Astrocyte (in vitro differentiated cells and primary cell): ENCODE results near the gene E2F1. TPM values are rescaled to one million over a fixed set of nuclear protein-coding genes. Genes with fewer than 3 reads are reported as not detected.

Source experiments
- DNase-seq: peaks from one replicate; pipeline ENCODE4 v3.0.0-alpha.2; 2010; ENCODE audit warnings: low read depth
- FAIRE-seq: peaks from 2 replicates; lab custom pipeline; 2011; peaks lifted over from hg19 to GRCh38; lab: Jason Lieb, UNC
- H2AFZ ChIP-seq: 2 replicates; pipeline ENCODE4 v1.6.0; 2012; ENCODE audit warnings: low read depth, low read length, inconsistent platforms
- H3K27ac ChIP-seq: 2 replicates; pipeline ENCODE4 v1.5.1; 2011; ENCODE audit warnings: low read depth, low read length, inconsistent platforms
- H3K27me3 ChIP-seq: 2 replicates; pipeline ENCODE4 v1.6.0; 2011; ENCODE audit warnings: low read length, inconsistent platforms; ENCODE audit not compliant: insufficient read depth
- H3K36me3 ChIP-seq: 2 replicates; pipeline ENCODE4 v1.5.1; 2011; ENCODE audit warnings: low read length, inconsistent platforms; ENCODE audit not compliant: insufficient read depth
- H3K4me1 ChIP-seq: 2 replicates; pipeline ENCODE4 v1.5.1; 2011; ENCODE audit warnings: low read length, inconsistent platforms; ENCODE audit not compliant: insufficient read depth
- H3K4me2 ChIP-seq: 2 replicates; pipeline ENCODE4 v1.6.0; 2012; ENCODE audit warnings: low read length, inconsistent platforms
- H3K4me3 ChIP-seq: 2 replicates; pipeline ENCODE4 v1.5.1; 2011; ENCODE audit warnings: low read depth, mild to moderate bottlenecking, low read length, inconsistent platforms; ENCODE audit not compliant: insufficient read depth
- H3K79me2 ChIP-seq: 2 replicates; pipeline ENCODE4 v1.6.0; 2012; ENCODE audit warnings: mild to moderate bottlenecking, low read length, inconsistent platforms; ENCODE audit not compliant: insufficient read depth
- H3K9ac ChIP-seq: 2 replicates; pipeline ENCODE4 v1.6.0; 2012; ENCODE audit warnings: mild to moderate bottlenecking, low read length, inconsistent platforms
- H3K9me3 ChIP-seq: 2 replicates; pipeline ENCODE4 v1.5.1; 2012; ENCODE audit warnings: low read depth, mild to moderate bottlenecking, low read length, inconsistent platforms; ENCODE audit not compliant: insufficient read depth
- H4K20me1 ChIP-seq: 2 replicates; pipeline ENCODE4 v1.6.0; 2012; ENCODE audit warnings: low read length, inconsistent platforms; ENCODE audit not compliant: insufficient read depth
- H3K27ac Mint-ChIP-seq: one replicate; pipeline ENCODE4 v1.8.0; 2021; ENCODE audit warnings: mild to moderate bottlenecking, mixed read lengths; ENCODE audit not compliant: unreplicated experiment
- H3K27me3 Mint-ChIP-seq: one replicate; pipeline ENCODE4 v1.8.0; 2021; ENCODE audit warnings: low read depth, mixed read lengths; ENCODE audit not compliant: unreplicated experiment
- H3K36me3 Mint-ChIP-seq: one replicate; pipeline ENCODE4 v1.8.0; 2021; ENCODE audit warnings: low read depth, mixed read lengths; ENCODE audit not compliant: unreplicated experiment
- H3K4me1 Mint-ChIP-seq: one replicate; pipeline ENCODE4 v1.8.0; 2021; ENCODE audit warnings: low read depth, mixed read lengths; ENCODE audit not compliant: unreplicated experiment
- H3K4me3 Mint-ChIP-seq: one replicate; pipeline ENCODE4 v1.8.0; 2021; ENCODE audit warnings: mild to moderate bottlenecking, moderate library complexity, mixed read lengths; ENCODE audit not compliant: unreplicated experiment
- H3K9me3 Mint-ChIP-seq: one replicate; pipeline ENCODE4 v1.8.0; 2021; ENCODE audit warnings: mild to moderate bottlenecking, mixed read lengths; ENCODE audit not compliant: unreplicated experiment
- CTCF ChIP-seq: IDR thresholded peaks from 2 replicates; pipeline ENCODE4 v1.5.1; 2011; ENCODE audit warnings: low read depth, mild to moderate bottlenecking, inconsistent platforms, low read length, moderate library complexity; ENCODE audit not compliant: insufficient read depth
- EZH2 ChIP-seq: IDR thresholded peaks from 2 replicates; pipeline ENCODE4 v1.6.1; 2012; ENCODE audit warnings: mild to moderate bottlenecking, low read length, inconsistent platforms; ENCODE audit not compliant: insufficient read depth
- total RNA-seq: library from RNA; stranded (reverse); gene quantifications from 2 replicates; pipeline ENCODE4 v1.2.1, GENCODE V29; 2021

E2F1 gene
- total RNA-seq, 1 donor from 2014 or later: 2.3 TPM

- DNase-seq: no peak
- H3K27ac Mint-ChIP-seq: peak overlapping the region; percentile 92
- H3K4me1 Mint-ChIP-seq: peaks cover 12% of the 10 kb centered on the region
- Histone ChIP-seq H3K27ac (no peak overlapping the region), H3K36me3 (no peaks in the 10 kb centered on the region), H3K9me3 (no peaks in the 10 kb centered on the region), H3K4me3 (peak overlapping the region; percentile 81), H3K27me3 (no peaks in the 10 kb centered on the region), H2AFZ (peak overlapping the region; percentile 91), H3K9ac (peak overlapping the region; percentile 70), H4K20me1 (no peaks in the 10 kb centered on the region), H3K4me2 (peak overlapping the region; percentile 95), H3K4me1 (peaks cover 9% of the 10 kb centered on the region), H3K79me2 (no peaks in the 10 kb centered on the region)
- peaks cover 2% of the 10 kb centered on the region for H3K9me3 Mint-ChIP-seq
- H3K36me3 Mint-ChIP-seq: peaks cover 6% of the 10 kb centered on the region
- TF ChIP-seq CTCF: no peak
- no peak for TF ChIP-seq EZH2
- peaks cover 2% of the 10 kb centered on the region for H3K27me3 Mint-ChIP-seq
- H3K4me3 Mint-ChIP-seq: peak overlapping the region; percentile 87
- no peak for FAIRE-seq
Measured at GRCh38 chr20:33730946-33731692, 44.9 kb upstream of the E2F1 start.

- H3K4me2 ChIP-seq: no peak overlapping the region
- H3K27me3 ChIP-seq: no peaks in the 10 kb centered on the region
- peaks cover 9% of the 10 kb centered on the region for H3K4me1 ChIP-seq
- no peak for TF ChIP-seq EZH2
- TF ChIP-seq CTCF: no peak
- Mint-ChIP-seq H3K27ac (no peak overlapping the region), H3K27me3 (peaks cover 6% of the 10 kb centered on the region), H3K4me3 (no peak overlapping the region), H3K36me3 (peaks cover 3% of the 10 kb centered on the region), H3K9me3 (no peaks in the 10 kb centered on the region), H3K4me1 (peaks cover 9% of the 10 kb centered on the region)
- FAIRE-seq (no peak), DNase-seq (no peak)
- no peak overlapping the region for H3K27ac ChIP-seq
- H3K36me3 ChIP-seq: no peaks in the 10 kb centered on the region
- H4K20me1 ChIP-seq: no peaks in the 10 kb centered on the region
- H3K9ac ChIP-seq: no peak overlapping the region
- no peaks in the 10 kb centered on the region for H3K9me3 ChIP-seq
- no peaks in the 10 kb centered on the region for H3K79me2 ChIP-seq
- no peak overlapping the region for H3K4me3 ChIP-seq
- H2AFZ ChIP-seq: no peak overlapping the region
Measured at GRCh38 chr20:33729101-33729500, 42.9 kb upstream of the E2F1 start.

GRCh38 chr20:33728463-33728862, 42.3 kb upstream of the E2F1 start:
- Mint-ChIP-seq H3K27me3 (peaks cover 6% of the 10 kb centered on the region), H3K4me1 (peaks cover 3% of the 10 kb centered on the region), H3K4me3 (no peak overlapping the region), H3K36me3 (peaks cover 3% of the 10 kb centered on the region), H3K9me3 (no peaks in the 10 kb centered on the region), H3K27ac (no peak overlapping the region)
- H3K4me2 ChIP-seq: no peak overlapping the region
- FAIRE-seq (no peak), DNase-seq (no peak)
- no peak for TF ChIP-seq CTCF
- TF ChIP-seq EZH2: no peak
- H3K79me2 ChIP-seq: no peaks in the 10 kb centered on the region
- peaks cover 4% of the 10 kb centered on the region for H3K4me1 ChIP-seq
- H3K27ac ChIP-seq: no peak overlapping the region
- H3K9me3 ChIP-seq: no peaks in the 10 kb centered on the region
- no peaks in the 10 kb centered on the region for H3K27me3 ChIP-seq
- H2AFZ ChIP-seq: no peak overlapping the region
- H3K4me3 ChIP-seq: no peak overlapping the region
- no peaks in the 10 kb centered on the region for H3K36me3 ChIP-seq
- no peaks in the 10 kb centered on the region for H4K20me1 ChIP-seq
- no peak overlapping the region for H3K9ac ChIP-seq
